H1 (cell line): ENCODE results near the gene TSR3. TPM values are rescaled to one million over a fixed set of nuclear protein-coding genes. Genes with fewer than 3 reads are reported as not detected.

Experiments used
- CBX5 ChIP-seq: fragments of 300-800, 300-1000 bp; sonication (generic); IDR thresholded peaks from 2 replicates; pipeline ENCODE4 v1.7.1; 2016; ENCODE audit warnings: antibody characterized with exemption, low read length, low read depth
- GABPA ChIP-seq: IDR thresholded peaks from 2 replicates; pipeline ENCODE4 v1.6.1; 2011; ENCODE audit warnings: mild to moderate bottlenecking, low read length, moderate library complexity, borderline replicate concordance; ENCODE audit not compliant: insufficient read depth
- HDAC2 ChIP-seq, 2 experiments: fragments of 300-600 bp in 1 of 2; sonication (generic) in 1 of 2; IDR thresholded peaks; 2 replicates each; pipeline ENCODE4 v1.6.1; 2011 to 2012; ENCODE audit warnings: low read depth in 2 of 2, low read length in 2 of 2, mild to moderate bottlenecking in 2 of 2, moderate library complexity in 2 of 2, borderline replicate concordance in 1 of 2, inconsistent platforms in 1 of 2
- POU5F1 ChIP-seq: IDR thresholded peaks from 2 replicates; pipeline ENCODE4 v1.6.1; 2011; ENCODE audit warnings: low read depth, mild to moderate bottlenecking, low read length, moderate library complexity
- RAD21 ChIP-seq, 2 experiments: IDR thresholded peaks in 1 of 2; conservative IDR thresholded peaks in 1 of 2; 2 replicates each; pipeline ENCODE4 v1.6.1; 2011; ENCODE audit warnings: low read depth in 2 of 2, low read length in 2 of 2, improper control_type of control experiment in 1 of 2, inconsistent platforms in 1 of 2, mild to moderate bottlenecking in 1 of 2, moderate library complexity in 1 of 2
- SP4 ChIP-seq: IDR thresholded peaks from 2 replicates; pipeline ENCODE4 v1.6.1; 2012; ENCODE audit warnings: low read length, inconsistent platforms
- TBP ChIP-seq: IDR thresholded peaks from 2 replicates; pipeline ENCODE4 v1.6.1; 2011; ENCODE audit warnings: low read depth, low read length, improper control_type of control experiment
- polyA plus RNA-seq, 7 experiments: library from polyadenylated mRNA; depleted of rRNA in 3 of 7; stranded (reverse) in 5 of 7; unstranded in 2 of 7; fragments of >200 nt in 5 of 7; fragments of 200-250 nt in 2 of 7; gene quantifications; 1 replicate in 5 of 7; 2 replicates in 1 of 7; 4 replicates in 1 of 7; pipeline versions ENCODE4 v1.2.1 to v1.2.3, GENCODE V29; 2011 to 2013; ENCODE audit warnings: missing spikeins in 2 of 7, mixed read lengths in 2 of 7
- total RNA-seq: library from RNA; stranded (reverse); fragmentation: NEBNext Ultra II Directional; extraction: Animal tissue kit (Norgen Biotek cat#: 25700); gene quantifications from 2 replicates; pipeline ENCODE4 v1.2.1, GENCODE V29; 2021
- TF ChIP-seq, protein P1 (sequence below): fragments of 300-600 bp; sonication (generic); IDR thresholded peaks from 2 replicates; pipeline ENCODE4 v1.7.1; 2012; ENCODE audit warnings: low read length, moderate library complexity, mild to moderate bottlenecking, inconsistent platforms; ENCODE audit not compliant: insufficient replicate concordance
- TF ChIP-seq, protein P2 (sequence below): IDR thresholded peaks from 2 replicates; pipeline ENCODE4 v1.6.1; 2012; ENCODE audit warnings: low read length, inconsistent platforms

TSR3 gene
- total and polyA plus RNA-seq, 2 of the 8 experiments (the other 6 are each of a cell fraction or from before 2014, with no cell fraction given), result 43.1 to 52.3 TPM

GRCh38 chr16:1393613-1394176 lies 42.0 kb upstream of the TSR3 start (continued):
- TF ChIP-seq, protein P1, sequence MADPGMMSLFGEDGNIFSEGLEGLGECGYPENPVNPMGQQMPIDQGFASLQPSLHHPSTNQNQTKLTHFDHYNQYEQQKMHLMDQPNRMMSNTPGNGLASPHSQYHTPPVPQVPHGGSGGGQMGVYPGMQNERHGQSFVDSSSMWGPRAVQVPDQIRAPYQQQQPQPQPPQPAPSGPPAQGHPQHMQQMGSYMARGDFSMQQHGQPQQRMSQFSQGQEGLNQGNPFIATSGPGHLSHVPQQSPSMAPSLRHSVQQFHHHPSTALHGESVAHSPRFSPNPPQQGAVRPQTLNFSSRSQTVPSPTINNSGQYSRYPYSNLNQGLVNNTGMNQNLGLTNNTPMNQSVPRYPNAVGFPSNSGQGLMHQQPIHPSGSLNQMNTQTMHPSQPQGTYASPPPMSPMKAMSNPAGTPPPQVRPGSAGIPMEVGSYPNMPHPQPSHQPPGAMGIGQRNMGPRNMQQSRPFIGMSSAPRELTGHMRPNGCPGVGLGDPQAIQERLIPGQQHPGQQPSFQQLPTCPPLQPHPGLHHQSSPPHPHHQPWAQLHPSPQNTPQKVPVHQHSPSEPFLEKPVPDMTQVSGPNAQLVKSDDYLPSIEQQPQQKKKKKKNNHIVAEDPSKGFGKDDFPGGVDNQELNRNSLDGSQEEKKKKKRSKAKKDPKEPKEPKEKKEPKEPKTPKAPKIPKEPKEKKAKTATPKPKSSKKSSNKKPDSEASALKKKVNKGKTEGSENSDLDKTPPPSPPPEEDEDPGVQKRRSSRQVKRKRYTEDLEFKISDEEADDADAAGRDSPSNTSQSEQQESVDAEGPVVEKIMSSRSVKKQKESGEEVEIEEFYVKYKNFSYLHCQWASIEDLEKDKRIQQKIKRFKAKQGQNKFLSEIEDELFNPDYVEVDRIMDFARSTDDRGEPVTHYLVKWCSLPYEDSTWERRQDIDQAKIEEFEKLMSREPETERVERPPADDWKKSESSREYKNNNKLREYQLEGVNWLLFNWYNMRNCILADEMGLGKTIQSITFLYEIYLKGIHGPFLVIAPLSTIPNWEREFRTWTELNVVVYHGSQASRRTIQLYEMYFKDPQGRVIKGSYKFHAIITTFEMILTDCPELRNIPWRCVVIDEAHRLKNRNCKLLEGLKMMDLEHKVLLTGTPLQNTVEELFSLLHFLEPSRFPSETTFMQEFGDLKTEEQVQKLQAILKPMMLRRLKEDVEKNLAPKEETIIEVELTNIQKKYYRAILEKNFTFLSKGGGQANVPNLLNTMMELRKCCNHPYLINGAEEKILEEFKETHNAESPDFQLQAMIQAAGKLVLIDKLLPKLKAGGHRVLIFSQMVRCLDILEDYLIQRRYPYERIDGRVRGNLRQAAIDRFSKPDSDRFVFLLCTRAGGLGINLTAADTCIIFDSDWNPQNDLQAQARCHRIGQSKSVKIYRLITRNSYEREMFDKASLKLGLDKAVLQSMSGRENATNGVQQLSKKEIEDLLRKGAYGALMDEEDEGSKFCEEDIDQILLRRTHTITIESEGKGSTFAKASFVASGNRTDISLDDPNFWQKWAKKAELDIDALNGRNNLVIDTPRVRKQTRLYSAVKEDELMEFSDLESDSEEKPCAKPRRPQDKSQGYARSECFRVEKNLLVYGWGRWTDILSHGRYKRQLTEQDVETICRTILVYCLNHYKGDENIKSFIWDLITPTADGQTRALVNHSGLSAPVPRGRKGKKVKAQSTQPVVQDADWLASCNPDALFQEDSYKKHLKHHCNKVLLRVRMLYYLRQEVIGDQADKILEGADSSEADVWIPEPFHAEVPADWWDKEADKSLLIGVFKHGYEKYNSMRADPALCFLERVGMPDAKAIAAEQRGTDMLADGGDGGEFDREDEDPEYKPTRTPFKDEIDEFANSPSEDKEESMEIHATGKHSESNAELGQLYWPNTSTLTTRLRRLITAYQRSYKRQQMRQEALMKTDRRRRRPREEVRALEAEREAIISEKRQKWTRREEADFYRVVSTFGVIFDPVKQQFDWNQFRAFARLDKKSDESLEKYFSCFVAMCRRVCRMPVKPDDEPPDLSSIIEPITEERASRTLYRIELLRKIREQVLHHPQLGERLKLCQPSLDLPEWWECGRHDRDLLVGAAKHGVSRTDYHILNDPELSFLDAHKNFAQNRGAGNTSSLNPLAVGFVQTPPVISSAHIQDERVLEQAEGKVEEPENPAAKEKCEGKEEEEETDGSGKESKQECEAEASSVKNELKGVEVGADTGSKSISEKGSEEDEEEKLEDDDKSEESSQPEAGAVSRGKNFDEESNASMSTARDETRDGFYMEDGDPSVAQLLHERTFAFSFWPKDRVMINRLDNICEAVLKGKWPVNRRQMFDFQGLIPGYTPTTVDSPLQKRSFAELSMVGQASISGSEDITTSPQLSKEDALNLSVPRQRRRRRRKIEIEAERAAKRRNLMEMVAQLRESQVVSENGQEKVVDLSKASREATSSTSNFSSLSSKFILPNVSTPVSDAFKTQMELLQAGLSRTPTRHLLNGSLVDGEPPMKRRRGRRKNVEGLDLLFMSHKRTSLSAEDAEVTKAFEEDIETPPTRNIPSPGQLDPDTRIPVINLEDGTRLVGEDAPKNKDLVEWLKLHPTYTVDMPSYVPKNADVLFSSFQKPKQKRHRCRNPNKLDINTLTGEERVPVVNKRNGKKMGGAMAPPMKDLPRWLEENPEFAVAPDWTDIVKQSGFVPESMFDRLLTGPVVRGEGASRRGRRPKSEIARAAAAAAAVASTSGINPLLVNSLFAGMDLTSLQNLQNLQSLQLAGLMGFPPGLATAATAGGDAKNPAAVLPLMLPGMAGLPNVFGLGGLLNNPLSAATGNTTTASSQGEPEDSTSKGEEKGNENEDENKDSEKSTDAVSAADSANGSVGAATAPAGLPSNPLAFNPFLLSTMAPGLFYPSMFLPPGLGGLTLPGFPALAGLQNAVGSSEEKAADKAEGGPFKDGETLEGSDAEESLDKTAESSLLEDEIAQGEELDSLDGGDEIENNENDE, result no peak
- TF ChIP-seq HDAC2 (IDR thresholded peaks at IDR 0.05; ENCODE audit: borderline replicate concordance in 1 of 2, low read depth in 2 of 2, low read length in 2 of 2) (no peak), TBP (no peak), SP4 (no peak), CBX5 (no peak), GABPA (no peak), POU5F1 (no peak), RAD21 (IDR thresholded peaks at IDR 0.05 in 1 of 2, conservative IDR thresholded peaks at IDR 0.05 in 1 of 2; ENCODE audit: low read depth in 2 of 2, low read length in 2 of 2) (no peak)
- TF ChIP-seq, protein P2, sequence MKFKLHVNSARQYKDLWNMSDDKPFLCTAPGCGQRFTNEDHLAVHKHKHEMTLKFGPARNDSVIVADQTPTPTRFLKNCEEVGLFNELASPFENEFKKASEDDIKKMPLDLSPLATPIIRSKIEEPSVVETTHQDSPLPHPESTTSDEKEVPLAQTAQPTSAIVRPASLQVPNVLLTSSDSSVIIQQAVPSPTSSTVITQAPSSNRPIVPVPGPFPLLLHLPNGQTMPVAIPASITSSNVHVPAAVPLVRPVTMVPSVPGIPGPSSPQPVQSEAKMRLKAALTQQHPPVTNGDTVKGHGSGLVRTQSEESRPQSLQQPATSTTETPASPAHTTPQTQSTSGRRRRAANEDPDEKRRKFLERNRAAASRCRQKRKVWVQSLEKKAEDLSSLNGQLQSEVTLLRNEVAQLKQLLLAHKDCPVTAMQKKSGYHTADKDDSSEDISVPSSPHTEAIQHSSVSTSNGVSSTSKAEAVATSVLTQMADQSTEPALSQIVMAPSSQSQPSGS, result no peak
